LHCN-M2 (cell line): Measurements from ENCODE around the gene ERVH48-1. TPM values are rescaled to one million over a fixed set of nuclear protein-coding genes. Genes with fewer than 3 reads are reported as not detected.
"Not testable (repeated sequence)": the region's sequence is repeated elsewhere in the genome, so short reads cannot be mapped to it uniquely, and the experiment has no call there.

Experiments
- DNase-seq: peaks from one replicate; pipeline ENCODE4 v3.0.0-alpha.2; 2012; ENCODE audit warnings: low read depth
- polyA plus RNA-seq: library from polyadenylated mRNA; unstranded; fragments of >200 nt; gene quantifications from one replicate; pipeline ENCODE4 v1.2.1, GENCODE V29; 2012; ENCODE audit warnings: missing spikeins
- total RNA-seq: library from RNA; depleted of rRNA; stranded (reverse); fragments of >200 nt; gene quantifications from 2 replicates; pipeline ENCODE4 v1.2.3, GENCODE V29; 2014; rRNA removed

Gene ERVH48-1
- total RNA-seq = not detected in 2 replicates
- not detected for polyA plus RNA-seq

DNA sequence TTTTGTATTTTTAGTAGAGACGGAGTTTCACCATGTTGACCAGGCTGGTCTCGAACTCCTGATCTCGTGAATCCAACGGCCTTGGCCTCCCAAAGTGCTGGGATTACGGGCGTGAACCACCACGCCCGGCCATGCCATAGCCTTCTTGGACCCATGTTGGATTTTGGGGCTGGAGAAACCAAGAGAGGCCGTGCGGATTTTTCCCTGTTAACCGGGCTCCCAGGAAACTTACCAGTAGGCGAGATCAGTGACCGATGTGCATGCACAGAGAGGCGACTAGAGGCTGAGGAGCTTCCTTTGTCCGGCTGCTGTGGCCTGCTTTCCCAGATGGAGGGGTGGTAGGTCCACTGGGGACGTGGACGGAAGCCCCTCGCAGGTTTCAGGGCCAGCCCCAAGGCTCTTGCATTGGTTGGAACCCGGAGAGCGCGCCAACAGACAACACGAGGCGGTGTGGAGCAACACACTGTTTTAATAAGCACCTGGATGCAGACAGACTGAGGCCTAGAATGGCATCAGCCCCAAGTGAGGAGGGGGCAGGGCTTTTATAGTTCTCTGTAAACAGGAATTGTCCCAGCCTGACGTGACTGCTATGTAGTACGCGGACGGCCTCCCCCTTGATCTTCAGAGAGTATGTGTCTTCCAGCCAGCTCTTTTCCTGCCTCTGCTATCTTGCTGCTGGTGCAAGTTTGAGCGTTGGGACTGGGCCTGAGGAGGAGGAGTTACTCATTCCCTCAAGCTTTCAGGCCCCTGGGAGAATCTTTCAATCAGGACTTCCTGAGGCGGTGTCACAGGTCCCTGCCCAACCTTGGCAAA is at the start of gene ERVH48-1:
ERVH48-1 (minus strand) TSS at position 517 of the 813 bp plus-strand sequence. CDS start 6,624 bp downstream, outside the sequence.
- no peak for DNase-seq

DNA sequence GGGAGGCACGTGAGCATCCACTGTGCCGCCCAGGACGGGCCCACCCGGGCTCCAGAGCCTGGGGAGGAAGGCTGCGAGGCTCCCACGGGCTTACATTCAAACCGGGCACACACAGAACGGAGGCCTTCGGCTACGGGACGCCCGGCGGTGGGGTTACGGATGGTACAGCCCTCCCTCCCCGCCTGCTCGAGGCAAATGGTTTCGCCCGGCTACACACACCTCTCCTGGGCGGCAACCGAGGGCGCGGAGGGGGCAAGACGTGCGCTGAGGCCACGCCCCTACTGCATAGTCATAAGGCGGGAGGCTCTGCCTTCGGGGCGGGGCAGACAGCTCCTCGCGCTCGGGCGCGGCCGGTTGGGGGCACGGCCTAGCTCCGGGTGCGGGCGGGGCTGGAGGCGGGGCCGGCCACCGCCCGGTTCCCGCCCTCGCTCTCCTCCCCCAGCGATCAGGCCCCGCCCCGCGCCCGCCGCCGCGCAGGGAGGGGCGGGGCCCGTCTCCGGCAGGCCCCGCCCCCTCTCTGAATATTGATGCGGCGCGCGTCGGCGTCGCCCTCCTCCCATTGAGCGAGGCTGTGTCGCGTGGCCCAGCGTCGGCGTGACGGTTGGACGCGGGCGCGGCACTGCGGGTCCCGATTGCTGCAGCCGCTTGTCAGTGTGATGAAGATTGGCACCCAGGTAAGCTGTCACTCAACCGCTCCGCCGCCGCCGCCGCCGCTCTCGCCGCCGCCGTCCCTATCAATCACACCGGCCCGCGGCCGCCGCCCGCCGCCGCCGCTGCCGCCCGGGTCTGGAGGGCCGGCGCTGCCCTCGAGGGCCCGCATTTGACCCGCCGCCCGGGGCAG is 48.8 kb upstream of the ERVH48-1 start, which contains the start of gene PKNOX1:
PKNOX1 (plus strand) TSS at position 572 of the 841 bp plus-strand sequence. CDS start 29,820 bp downstream, outside the sequence.
- DNase-seq = peak; percentile 98

DNA sequence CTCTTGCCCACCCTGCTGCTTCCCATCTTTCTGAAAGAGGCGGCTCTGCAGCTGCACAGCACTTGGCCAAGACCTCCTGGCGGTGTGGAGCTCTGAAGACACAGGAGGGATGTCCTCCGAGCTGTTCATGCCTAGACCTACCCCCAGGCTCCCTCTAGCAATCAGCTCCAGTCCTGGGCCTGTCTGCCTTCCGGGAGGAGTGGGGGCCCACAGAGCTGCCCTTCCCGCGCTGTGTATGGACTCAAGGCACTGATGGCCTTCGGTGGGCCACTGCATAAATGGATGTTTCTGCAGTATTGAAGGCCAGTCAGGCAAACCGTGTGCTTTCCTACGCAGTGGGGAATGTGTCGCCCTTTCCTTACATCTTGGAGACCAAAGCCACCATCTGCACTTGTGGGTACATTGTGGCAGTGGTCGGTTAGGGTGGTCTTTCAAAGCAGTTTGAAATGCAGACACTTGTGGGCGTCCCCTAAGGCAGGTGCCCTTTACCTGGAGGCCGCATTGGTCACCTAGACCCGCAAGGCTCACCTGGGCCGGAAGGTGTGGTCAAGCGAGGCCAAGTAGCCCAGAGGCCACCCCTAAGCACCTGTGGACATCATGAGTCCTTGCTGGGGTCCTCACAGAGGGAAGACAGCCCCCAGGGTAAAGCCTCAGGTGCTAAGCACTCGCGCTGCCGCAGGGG is 48.0 kb upstream of the ERVH48-1 start:
- no peak for DNase-seq

DNA sequence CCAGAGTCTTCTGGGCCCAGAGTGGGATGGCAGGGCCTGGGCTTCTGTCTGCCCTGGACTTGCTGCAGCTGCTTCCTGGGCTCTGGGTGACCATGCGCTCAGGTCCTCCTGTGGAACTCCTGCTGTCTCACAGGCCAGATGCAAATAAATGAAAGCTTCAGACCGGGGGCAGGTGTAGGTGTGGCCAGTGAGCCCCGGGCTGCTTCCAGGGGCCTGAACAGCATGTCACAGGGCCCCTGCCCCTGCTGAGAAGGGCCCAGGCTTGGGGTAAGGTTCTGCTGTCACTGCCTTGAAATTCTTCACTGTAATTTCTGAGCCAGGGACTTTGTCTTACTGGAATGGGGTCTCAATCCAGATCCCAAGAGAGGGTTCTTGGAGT is 46.5 kb upstream of the ERVH48-1 start:
- DNase-seq = no peak

DNA sequence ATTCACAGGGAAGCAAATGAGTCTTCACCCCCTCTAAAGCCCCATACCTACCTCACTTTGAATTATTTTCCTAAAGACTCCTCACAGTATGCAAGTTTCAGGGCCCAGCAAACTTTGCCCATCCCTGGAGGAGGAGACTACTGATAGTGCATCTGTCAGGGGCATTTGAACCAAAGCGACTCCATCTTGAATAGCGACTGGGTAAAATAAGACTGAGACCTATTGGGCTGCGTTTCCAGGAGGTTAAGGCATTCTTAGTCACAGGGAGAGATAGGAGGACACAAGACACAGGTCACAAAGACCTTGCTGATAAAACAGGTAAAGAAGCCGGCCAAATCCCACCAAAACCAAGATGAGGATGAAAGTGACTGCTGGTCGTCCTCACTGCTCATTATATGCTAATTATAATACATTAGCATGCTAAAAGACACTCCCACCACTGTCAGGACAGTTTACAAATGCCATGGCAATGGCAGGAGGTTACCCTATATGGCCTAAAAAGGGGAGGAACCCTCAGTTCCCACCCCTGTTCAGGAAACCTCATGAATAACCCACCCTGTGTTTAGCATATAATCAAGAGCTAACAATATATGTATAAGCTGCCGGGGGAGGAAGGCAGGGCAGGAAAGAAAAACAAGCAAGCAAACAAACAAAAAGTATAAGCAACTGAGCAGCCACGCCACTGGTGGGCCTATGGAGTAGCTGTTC is 45.7 kb upstream of the ERVH48-1 start:
- DNase-seq = no peak

DNA sequence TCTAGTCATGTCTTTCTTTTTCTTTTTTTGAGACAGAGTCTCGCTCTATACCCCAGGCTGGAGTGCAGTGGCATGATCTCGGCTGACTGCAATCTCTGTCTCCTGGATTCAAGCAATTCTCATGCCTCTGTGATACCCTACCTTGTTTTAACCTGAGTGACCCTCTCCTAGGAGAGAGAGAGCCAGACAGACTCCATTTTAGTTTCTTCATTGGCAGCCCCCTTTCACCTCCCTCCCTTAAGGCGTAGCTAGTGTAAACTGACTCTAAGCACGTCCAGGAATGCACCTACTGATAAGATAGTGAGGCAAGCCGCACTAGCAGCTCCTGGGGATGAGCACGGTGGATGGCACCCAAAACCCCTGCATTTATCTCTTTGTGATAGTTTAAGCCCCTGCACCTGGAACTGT is 43.8 kb upstream of the ERVH48-1 start:
- DNase-seq = no peak

DNA sequence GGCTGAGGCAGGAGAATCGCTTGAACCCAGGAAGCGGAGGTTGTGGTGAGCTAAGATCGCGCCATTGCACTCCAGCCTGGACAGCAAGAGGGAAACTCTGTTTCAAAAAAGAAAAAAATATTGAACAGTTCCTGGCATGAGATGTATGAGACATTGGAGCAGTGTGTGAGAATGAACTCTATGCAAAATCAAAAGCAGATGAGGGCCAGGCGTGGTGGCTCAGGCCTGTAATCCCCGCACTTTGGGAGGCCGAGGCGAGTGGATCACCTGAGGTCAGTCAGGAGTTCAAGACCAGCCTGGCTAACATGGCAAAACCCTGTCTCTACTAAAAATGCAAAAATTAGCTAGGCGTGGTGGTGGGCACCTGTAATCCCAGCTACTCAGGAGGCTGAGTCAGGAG is 42.2 kb upstream of the ERVH48-1 start:
- not testable (repeated sequence) for DNase-seq

DNA sequence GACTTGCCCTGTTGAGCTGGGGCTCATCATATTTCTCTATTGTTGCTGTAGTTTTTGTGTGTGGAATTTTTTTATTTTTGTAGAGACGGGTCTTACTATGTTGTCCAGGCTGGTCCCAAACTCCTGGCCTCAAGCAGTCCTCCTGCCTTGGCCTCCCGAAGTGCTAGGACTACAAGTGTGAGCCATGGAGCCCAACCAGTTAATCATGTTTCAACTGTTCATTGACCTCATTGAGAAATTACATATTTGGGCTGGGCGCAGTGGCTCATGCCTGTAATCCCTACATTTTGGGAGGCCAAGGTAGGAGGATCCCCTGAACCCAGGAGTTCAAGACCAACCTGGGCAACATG is 39.8 kb upstream of the ERVH48-1 start:
- DNase-seq = no peak

DNA sequence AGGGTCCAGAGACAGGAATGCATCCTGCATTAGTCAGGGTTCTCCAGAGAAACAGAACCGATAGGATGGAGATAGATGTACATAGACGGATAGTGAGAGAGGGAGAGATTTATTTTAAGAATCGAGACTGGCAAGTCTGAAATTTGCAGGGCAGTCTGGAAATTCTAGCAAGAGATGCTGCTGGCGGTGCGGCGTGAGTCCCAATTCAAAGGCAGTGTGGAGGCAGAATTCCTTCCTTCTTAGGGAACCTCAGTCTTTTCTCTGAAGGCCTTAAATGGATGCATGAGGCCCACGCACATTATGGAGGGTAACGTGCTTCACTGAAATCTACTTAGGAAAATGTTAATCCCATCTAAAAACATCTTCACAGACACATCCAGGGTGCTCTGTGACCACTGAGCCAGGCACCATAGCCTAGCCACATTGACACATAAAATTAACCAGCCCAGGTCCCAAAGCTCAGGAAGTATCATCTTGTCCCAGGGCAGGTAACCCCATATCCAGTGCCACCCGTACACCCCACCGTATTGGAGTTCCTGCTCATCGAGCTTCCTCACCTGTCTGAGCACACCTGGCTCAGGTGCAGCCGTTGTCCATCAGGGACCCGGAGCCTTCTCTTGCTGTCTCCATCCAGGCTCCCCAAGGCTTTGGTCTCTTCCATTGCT is 39.2 kb upstream of the ERVH48-1 start:
- no peak for DNase-seq

DNA sequence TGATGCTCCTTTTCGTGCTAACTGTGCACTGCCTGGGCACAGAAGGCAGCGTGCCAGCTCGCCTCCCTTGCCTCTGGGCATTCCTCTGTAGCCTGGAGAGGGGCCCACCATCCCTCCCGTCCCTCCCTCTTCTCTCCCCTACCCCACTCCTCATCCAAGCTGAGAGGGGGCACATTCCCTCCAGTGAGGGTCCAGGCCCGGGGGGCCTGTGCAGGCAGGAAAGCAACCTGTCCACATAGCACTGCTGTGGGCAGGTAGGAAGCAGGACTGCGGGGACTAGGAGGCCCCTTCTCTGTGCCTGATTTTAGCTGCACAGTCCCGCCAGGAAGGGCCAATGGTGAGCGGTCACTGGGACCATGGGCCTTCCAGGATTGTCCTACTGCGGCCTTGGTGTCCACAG is 38.7 kb upstream of the ERVH48-1 start:
- no peak for DNase-seq

DNA sequence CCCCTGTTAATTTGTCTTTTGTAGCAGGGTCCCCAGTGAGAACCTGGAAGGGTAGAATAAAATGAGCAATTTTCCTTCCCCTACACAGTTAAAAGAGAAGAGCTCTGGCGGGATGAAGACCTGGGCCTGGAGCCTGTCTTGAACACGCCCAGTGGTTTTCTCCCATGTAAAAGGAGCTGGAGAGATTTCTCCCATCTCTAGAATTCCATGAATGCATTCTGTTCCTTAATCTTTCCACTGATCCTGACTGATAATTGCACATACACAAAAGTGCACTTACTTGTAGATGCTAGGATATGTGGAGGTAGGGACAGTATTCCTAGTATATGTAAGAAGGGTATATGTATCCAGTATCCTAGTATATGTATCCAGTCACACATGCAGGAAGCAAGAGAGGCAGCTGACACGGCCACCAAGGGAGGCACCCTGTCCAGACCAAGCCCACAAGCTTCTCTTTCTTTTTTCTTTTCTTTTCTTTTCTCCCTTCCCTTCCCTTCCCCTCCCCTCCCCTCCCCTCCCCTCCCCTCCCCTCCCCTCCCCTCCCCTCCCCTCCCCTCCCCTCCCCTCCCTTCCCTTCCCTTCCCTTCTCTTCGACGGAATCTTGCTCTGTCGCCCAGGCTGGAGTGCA is 37.1 kb upstream of the ERVH48-1 start:
- DNase-seq = no peak

DNA sequence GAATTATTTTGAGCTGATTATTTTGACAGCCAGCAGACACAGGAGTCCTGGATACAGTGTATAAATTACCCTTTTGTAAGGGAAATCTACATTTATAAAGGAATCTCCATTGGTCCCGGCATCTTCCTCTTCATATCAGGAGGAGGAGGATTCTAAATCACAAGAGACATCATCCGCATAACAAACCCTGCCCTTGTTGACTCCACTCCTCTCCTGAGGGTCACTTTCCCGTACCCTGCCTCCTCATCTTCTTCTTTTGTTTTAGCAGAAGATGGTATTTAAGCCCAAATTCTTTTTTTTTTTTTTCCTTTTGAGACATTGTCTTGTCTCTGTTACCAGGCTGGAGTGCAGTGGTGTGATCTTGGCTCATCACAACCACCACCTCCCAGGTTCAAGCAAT is 34.3 kb upstream of the ERVH48-1 start:
- DNase-seq = no peak

DNA sequence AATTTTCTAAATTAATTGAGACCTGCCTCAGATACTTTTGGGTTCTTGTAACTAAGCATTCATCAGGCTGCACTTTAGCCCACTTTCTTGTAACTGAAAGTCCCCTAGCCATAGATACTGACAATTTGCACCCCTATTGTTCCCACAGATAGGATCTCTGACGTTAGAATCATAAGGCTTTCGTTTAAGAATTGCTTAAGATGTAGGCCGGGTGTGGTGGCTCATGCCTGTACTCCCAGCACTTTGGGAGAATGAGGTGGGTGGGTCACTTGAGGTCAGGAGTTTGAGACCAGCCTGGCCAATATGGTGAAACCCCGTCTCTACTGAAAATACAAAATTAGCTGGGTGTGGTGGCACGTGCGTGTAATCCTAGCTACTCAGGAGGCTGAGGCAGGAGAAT is 32.7 kb upstream of the ERVH48-1 start:
- not testable (repeated sequence) for DNase-seq

DNA sequence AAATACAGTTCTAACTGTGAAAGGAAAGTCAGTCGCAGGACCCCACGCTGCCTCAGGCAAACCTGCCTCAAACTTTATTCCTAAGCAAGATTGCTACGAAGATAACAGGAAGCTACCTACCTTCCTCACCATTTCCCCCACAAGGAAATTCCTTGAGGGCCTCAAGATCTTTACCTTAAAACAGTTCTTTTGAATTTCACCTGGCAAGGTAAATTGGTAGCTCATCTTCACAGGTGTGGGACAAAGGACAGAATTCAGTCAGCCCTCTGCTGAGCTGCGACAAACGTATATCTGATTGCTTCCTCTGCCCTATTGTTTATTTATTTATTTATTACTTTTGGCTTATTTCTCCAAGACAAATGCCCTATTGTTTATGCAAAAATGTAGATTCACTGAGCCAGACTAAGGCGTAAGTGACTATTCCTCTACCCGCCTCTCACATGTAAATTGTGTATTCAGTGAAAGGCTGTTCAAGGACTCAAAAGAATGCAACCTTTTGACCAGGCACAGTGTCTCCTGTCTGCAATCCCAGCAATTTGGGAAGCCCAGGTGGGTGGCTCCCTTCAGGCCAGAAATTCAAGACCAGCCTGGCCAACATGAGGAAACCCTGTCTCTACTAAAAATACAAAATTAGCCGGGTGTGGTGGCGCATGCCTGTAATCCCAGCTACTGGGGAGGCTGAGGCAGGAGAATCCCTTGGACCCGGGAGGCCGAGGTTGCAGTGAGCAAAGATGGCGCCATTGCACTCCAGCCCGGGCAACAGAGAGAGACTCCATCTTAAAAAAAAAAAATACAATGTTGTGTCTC is 31.6 kb upstream of the ERVH48-1 start:
- no peak for DNase-seq

DNA sequence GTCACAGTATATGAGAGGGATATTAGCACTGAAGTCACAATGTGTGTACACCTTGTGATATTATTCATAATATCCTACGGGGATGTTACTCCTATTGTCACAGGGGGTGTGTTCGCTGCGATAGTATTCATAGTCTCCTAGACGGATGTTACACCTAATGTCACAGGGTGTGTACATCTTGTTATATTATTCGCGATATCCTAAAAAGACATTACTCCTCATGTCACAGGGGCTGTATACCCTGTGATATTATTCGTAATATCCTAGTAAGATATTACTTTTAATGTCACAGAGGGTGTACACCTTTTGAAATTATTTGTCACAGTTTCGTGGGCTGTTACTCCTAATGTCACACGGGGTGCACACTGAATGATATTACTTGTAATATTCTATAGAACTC is 25.8 kb upstream of the ERVH48-1 start:
- DNase-seq = not testable (repeated sequence)

DNA sequence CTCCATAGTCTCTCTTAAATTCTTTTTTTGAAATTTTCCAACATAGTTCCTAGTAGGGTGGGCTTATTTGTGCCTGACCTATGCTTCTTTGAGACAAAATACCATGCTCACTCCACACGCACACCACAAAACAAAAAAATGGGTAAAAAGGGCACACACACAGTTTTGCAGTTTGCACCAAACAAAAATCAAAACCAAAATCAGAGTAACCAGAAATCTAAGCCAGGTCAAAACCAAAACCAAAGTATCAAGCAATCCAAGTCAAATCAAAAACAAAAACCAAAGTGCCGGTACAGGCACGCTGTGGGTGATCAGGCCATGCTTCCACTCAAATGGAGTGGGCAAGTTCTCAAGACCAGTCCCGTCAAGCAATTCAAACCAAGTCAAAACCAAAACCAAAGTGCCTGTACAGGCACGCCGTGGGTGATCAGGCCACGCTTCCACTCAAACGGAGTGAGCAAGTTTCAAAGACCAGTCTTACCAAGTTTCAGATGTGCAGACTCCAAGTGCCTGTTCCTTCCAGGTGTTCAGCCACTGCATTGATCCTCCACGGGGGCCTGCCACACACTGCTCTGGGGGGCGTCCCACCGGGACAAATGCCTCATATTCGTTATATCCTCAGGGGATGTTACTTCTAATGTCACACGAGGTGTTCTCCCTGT is 23.8 kb upstream of the ERVH48-1 start:
- DNase-seq = not testable (repeated sequence)

DNA sequence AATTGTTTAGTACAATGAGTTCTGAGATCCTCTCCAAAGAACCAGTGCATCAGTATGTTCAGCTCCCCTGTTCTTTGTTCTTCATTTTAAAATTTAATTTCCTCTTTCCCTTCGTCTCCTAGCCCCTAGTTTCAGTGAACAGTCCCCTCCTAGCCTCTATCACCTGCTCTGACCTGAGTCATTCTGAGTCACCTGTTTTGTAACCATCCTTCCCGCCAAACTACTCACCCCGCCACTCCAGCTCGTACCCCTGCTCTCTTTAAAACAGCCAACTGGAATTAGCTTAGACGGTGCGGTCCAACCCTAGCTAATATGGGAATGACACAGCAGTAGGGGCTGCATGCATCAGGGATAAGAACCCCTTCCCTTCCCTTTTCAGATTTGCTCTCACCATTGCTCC is 16.8 kb upstream of the ERVH48-1 start:
- peak; percentile 19 for DNase-seq

DNA sequence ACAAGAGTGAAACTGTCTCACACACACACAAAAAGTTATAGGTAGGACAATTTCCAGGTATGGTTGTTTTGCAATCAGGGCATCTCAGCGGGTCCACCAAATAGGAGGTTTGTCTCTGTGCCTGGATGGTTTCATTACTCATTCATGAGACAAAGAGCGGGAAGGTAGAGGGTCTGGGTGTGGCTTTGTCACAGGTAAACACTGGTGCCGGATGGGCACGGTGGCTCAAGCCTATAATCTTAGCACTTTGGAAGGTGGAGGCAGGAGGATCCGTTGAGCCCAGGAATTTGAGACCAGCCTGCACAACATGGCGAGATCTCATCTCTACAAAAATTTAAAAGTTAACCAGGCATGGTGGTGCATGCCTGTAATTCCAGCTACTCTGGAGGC is 16.3 kb upstream of the ERVH48-1 start:
- no peak for DNase-seq
